Astrocyte of the cerebellum (primary cell): Measurements from ENCODE around the gene HLF.

Experiments
- DNase-seq: peaks from one replicate; pipeline ENCODE4 v3.0.0-alpha.2; 2011; ENCODE audit warnings: low read depth
- H3K4me3 ChIP-seq: 2 replicates; pipeline ENCODE4 v1.5.1; 2011; ENCODE audit warnings: mild to moderate bottlenecking, low read depth, low read length, moderate library complexity
- CTCF ChIP-seq: IDR thresholded peaks from 2 replicates; pipeline ENCODE4 v1.5.1; 2012; ENCODE audit warnings: low read length, low read depth, moderate library complexity, mild to moderate bottlenecking; ENCODE audit errors: missing control alignments
- in situ Hi-C: cut with HindIII; loops from 2 replicates; pipeline ENCODE4 v1.10.0; 2017; ENCODE audit warnings: low sequenced_read_pairs

The HLF gene

GRCh38 chr17:55330344-55330933 lies 65.7 kb downstream of the HLF start:
- TF ChIP-seq CTCF = no peak
- DNase-seq = no peak
- no peak overlapping the region for H3K4me3 ChIP-seq
- in situ Hi-C loops = no loop called here

- in situ Hi-C loops = no loop called here
- no peak for DNase-seq
- no peak for TF ChIP-seq CTCF
- H3K4me3 ChIP-seq = no peak overlapping the region
These were observed 67.7 kb downstream of the HLF start for GRCh38 chr17:55332296-55333041.

- in situ Hi-C loops = no loop called here
- no peak for DNase-seq
- H3K4me3 ChIP-seq = no peak overlapping the region
- no peak for TF ChIP-seq CTCF
These were observed 69.5 kb downstream of the HLF start for GRCh38 chr17:55334285-55334684.

- no peak for DNase-seq
- no peak for TF ChIP-seq CTCF
- no peak overlapping the region for H3K4me3 ChIP-seq
- in situ Hi-C loops = no loop called here
These were observed 70.3 kb downstream of the HLF start for GRCh38 chr17:55334881-55335540.

GRCh38 chr17:55335625-55336024 lies 70.9 kb downstream of the HLF start:
- TF ChIP-seq CTCF = no peak
- no peak for DNase-seq
- in situ Hi-C loops = no loop called here
- H3K4me3 ChIP-seq = no peak overlapping the region

GRCh38 chr17:55336426-55336825 lies 71.7 kb downstream of the HLF start:
- in situ Hi-C loops = no loop called here
- DNase-seq = no peak
- H3K4me3 ChIP-seq = no peak overlapping the region
- TF ChIP-seq CTCF = no peak
